Activated CD4-positive, alpha-beta T cell treated with anti-CD3 and anti-CD28 coated beads, Interleukin-2, amount 50 U/mL, for 1 hour (primary cell): ENCODE measurements around the gene OR2A14.
A peak's percentile ranks its signal among the peaks of the same experiment; 100 is the strongest.
"Not testable (repeated sequence)": the region's sequence is repeated elsewhere in the genome, so short reads cannot be mapped to it uniquely, and the experiment has no call there.

Experiments used
- DNase-seq: peaks from one replicate; pipeline ENCODE4 v3.0.0-alpha.2; 2020

Gene OR2A14

DNA sequence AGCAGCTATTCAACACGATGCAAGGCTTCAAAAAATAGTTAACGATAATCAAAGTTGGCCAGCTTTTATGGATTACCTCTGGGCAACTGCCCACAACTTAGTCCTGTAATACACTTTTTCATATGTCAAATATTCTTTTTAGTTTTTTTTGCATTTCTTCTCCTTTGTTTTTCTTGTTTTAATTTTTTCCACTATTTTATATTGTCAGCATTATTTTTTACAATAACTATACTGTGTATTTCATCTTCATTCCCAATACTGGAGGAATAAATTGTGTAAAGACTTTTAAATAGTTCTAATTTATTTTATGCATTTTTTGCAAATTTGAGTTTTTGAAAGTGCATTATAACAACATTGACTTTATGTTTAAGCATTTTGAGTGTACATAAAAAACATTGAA is 41.8 kb downstream of the OR2A14 start:
- DNase-seq, result no peak

DNA sequence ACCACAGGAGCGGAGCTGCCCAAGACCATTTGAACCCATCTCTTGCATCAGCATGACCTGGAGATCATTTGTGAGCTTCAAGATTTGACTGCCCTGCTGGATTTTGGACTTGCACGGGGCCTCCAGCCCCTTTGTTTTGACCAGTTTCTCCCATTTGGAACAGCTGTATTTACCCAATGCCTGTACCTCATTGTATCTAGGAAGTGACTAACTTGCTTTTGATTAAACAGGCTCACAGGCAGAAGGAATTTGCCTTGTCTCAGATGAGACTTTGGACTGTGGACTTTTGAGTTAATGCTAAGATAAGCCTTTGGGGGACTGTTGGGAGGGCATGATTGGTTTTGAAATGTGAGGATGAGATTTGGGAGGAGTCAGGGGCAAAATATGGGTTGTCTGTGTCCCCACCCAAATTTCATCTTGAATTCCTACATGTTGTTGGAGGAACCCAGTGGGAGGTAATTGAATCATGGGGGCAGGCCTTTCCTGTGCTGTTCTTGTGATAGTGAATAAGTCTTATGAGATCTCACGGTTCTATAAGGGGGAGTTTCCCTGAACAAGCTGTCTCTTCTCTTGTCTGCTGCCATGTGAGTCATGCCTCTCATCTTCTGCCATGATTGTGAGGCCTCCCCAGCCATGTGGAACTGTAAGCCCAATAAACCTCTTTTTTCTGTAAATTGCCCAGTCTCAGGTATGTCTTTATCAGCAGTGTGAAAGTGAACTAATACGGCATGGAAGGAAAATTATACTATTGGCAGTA is 48.8 kb downstream of the OR2A14 start:
- DNase-seq, result not testable (repeated sequence)

DNA sequence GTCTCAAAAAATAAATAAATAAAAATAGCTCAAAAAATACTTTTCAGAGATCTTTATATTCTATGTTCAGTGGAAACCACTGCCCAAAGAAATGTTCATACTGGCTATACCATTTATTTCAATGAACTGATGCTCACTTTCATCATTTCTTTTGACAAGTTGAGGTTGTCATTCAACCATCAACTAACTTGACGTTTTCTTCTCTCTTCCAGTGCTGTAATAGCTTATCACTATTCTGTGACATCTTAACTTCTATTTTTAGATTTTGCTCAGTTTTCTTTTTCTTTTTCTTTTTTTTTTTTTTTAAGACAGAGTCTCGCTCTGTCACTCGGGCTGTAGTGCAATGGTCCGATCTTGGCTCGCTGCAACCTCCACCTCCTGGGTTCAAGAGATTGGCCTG is 51.6 kb downstream of the OR2A14 start:
- no peak for DNase-seq

DNA sequence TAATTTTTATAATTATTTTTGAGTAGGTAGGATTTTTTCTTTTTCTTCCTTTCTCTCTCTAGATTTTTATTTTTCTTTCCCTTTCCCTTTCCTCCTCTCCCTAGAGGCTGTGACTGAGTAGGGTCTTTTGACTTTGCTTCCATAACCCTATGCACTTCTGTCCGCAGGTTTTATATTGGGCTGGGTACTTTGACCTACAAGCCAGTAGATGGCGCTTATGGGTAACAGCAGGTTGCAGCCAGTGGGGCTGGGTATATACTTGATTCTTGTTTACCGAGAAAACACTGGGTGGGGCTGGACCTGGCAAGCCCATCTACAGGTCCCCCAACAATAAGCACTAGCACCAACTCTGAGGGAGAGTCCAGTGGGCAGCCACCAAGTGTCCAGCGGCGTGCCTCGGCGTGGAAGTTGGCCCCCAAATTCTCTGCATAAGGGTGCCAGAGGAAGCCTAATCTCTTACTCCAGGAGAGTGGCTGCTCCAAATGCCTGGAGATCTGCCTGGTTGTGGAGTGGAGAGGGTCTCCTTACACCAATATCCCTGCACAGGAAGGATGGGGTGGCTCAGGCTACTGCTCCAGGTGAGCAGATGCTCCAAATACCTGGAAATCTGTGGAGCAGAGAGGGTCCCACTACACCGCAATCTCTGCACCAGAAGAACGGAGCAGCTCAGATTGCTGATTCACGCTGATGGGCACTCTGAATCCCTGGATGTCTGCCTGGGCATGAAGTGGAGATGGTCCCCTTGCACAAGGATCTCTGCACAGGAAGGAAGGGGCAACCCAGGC is 55.6 kb downstream of the OR2A14 start:
- DNase-seq, result peak; percentile 6

DNA sequence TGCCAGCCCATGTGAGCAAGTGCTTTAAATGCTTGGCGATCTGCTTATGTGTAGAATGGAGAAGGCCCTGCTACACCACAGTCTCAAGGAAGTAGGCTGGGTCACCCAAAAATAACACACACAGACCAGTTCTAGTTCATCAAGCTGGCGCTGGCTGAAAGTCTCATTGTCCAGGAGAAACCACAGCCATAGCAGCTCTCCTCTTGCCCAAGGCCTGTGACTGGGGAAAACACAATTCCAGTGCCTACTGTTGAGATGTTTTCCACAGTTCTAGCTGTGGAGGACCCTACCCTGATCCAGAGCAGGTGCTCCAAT is 56.1 kb downstream of the OR2A14 start:
- not testable (repeated sequence) for DNase-seq
